Measurements from ENCODE around the gene TM4SF18.

TM4SF18 gene

GRCh38 chr3:149376718-149377407 lies 43.4 kb upstream of the TM4SF18 start (continued):
- TF ChIP-seq ZNF2 (tag by site-specific recombination; IDR thresholded peaks at IDR 0.05) (no peak), SETDB1 (IDR thresholded peaks at IDR 0.05; ENCODE audit: insufficient read length, low read length) (no peak), ZNF426 (tag by site-specific recombination; IDR thresholded peaks at IDR 0.05) (no peak), ZNF585B (tag by site-specific recombination; IDR thresholded peaks at IDR 0.05) (no peak), PBX3 (CRISPR knock-in tag; IDR thresholded peaks at IDR 0.05) (no peak), ZEB2 (tag by site-specific recombination; IDR thresholded peaks at IDR 0.05) (no peak), OSR2 (tag by site-specific recombination; IDR thresholded peaks at IDR 0.05) (no peak)
- TF ChIP-seq, protein P1, sequence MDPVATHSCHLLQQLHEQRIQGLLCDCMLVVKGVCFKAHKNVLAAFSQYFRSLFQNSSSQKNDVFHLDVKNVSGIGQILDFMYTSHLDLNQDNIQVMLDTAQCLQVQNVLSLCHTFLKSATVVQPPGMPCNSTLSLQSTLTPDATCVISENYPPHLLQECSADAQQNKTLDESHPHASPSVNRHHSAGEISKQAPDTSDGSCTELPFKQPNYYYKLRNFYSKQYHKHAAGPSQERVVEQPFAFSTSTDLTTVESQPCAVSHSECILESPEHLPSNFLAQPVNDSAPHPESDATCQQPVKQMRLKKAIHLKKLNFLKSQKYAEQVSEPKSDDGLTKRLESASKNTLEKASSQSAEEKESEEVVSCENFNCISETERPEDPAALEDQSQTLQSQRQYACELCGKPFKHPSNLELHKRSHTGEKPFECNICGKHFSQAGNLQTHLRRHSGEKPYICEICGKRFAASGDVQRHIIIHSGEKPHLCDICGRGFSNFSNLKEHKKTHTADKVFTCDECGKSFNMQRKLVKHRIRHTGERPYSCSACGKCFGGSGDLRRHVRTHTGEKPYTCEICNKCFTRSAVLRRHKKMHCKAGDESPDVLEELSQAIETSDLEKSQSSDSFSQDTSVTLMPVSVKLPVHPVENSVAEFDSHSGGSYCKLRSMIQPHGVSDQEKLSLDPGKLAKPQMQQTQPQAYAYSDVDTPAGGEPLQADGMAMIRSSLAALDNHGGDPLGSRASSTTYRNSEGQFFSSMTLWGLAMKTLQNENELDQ (tag by site-specific recombination; IDR thresholded peaks at IDR 0.05; ENCODE audit: low read depth): no peak
- TF ChIP-seq, protein P2, sequence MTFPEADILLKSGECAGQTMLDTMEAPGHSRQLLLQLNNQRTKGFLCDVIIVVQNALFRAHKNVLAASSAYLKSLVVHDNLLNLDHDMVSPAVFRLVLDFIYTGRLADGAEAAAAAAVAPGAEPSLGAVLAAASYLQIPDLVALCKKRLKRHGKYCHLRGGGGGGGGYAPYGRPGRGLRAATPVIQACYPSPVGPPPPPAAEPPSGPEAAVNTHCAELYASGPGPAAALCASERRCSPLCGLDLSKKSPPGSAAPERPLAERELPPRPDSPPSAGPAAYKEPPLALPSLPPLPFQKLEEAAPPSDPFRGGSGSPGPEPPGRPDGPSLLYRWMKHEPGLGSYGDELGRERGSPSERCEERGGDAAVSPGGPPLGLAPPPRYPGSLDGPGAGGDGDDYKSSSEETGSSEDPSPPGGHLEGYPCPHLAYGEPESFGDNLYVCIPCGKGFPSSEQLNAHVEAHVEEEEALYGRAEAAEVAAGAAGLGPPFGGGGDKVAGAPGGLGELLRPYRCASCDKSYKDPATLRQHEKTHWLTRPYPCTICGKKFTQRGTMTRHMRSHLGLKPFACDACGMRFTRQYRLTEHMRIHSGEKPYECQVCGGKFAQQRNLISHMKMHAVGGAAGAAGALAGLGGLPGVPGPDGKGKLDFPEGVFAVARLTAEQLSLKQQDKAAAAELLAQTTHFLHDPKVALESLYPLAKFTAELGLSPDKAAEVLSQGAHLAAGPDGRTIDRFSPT (tag by site-specific recombination; IDR thresholded peaks at IDR 0.05): no peak
- TF ChIP-seq, protein P3, sequence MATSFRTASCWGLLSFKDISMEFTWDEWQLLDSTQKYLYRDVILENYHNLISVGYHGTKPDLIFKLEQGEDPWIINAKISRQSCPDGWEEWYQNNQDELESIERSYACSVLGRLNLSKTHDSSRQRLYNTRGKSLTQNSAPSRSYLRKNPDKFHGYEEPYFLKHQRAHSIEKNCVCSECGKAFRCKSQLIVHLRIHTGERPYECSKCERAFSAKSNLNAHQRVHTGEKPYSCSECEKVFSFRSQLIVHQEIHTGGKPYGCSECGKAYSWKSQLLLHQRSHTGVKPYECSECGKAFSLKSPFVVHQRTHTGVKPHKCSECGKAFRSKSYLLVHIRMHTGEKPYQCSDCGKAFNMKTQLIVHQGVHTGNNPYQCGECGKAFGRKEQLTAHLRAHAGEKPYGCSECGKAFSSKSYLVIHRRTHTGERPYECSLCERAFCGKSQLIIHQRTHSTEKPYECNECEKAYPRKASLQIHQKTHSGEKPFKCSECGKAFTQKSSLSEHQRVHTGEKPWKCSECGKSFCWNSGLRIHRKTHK (tag by site-specific recombination; IDR thresholded peaks at IDR 0.05): no peak

DNA sequence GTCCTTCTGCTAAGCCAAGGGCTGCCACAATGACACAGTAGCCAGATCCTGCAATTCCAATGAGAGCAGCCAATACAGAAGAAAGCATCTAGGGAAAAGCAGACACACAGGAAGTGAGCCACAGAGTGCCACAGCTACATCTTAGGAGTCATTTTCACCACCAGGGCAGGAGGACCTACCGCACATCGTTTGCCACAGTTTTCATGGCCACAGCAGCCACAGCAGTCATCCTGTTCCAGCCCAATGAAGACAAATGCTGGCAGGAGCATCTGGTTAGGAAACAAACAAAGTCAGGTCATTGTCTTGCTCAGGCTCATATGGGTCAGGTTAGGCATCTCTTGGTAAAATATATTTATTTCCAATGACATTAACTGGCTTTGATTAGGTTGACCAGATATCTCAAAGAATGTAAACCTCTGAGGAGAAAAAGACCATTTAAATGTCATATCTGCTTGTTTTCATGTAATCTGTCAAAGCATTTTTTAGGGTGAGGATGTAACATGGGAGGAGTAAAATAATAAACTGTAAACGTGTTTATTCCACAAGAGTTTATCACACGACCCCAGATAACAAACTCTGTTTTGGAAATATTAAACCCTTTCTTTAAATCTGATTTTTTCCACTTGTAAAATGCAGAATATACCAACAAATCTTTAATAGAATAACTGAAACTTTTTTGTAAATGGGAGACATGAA lies 42.2 kb upstream of the TM4SF18 start:
- POLR2A ChIA-PET: no interaction called here
- no peak overlapping the region for H3K27ac ChIP-seq (ENCODE audit: extremely low read depth, low read depth, low read length)
- H3K9me3 ChIP-seq (ENCODE audit: control insufficient read depth, insufficient read depth, low read depth, low read length): no peaks in the 10 kb centered on the region
- H3K4me1 ChIP-seq (ENCODE audit: control insufficient read depth, insufficient read depth, low read length): no peaks in the 10 kb centered on the region
- TF ChIP-seq ZNF2 (tag by site-specific recombination; IDR thresholded peaks at IDR 0.05): no peak
- TF ChIP-seq ZBTB21 (tag by site-specific recombination; IDR thresholded peaks at IDR 0.05): no peak
- TF ChIP-seq, protein P4, sequence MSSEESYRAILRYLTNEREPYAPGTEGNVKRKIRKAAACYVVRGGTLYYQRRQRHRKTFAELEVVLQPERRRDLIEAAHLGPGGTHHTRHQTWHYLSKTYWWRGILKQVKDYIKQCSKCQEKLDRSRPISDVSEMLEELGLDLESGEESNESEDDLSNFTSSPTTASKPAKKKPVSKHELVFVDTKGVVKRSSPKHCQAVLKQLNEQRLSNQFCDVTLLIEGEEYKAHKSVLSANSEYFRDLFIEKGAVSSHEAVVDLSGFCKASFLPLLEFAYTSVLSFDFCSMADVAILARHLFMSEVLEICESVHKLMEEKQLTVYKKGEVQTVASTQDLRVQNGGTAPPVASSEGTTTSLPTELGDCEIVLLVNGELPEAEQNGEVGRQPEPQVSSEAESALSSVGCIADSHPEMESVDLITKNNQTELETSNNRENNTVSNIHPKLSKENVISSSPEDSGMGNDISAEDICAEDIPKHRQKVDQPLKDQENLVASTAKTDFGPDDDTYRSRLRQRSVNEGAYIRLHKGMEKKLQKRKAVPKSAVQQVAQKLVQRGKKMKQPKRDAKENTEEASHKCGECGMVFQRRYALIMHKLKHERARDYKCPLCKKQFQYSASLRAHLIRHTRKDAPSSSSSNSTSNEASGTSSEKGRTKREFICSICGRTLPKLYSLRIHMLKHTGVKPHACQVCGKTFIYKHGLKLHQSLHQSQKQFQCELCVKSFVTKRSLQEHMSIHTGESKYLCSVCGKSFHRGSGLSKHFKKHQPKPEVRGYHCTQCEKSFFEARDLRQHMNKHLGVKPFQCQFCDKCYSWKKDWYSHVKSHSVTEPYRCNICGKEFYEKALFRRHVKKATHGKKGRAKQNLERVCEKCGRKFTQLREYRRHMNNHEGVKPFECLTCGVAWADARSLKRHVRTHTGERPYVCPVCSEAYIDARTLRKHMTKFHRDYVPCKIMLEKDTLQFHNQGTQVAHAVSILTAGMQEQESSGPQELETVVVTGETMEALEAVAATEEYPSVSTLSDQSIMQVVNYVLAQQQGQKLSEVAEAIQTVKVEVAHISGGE (tag by site-specific recombination; conservative IDR thresholded peaks at IDR 0.05; ENCODE audit: low read depth): no peak
- TF ChIP-seq ZNF707 (tag by site-specific recombination; IDR thresholded peaks at IDR 0.05): no peak
- TF ChIP-seq ZNF621 (tag by site-specific recombination; IDR thresholded peaks at IDR 0.05): no peak
- no peak for TF ChIP-seq ZNF580 (tag by site-specific recombination; IDR thresholded peaks at IDR 0.05)
- TF ChIP-seq ZNF701 (tag by site-specific recombination; IDR thresholded peaks at IDR 0.05): no peak
- TF ChIP-seq ZNF248 (tag by site-specific recombination; IDR thresholded peaks at IDR 0.05): no peak
- TF ChIP-seq ZNF394 (tag by site-specific recombination; IDR thresholded peaks at IDR 0.05; ENCODE audit: borderline replicate concordance): no peak
- TF ChIP-seq HOXC10 (CRISPR knock-in tag; IDR thresholded peaks at IDR 0.05): no peak
- H3K36me3 ChIP-seq (ENCODE audit: control insufficient read depth in 2 of 2, insufficient read depth in 1 of 2, low read length in 2 of 2): no peaks in the 10 kb centered on the region
- no peak overlapping the region for H3K4me3 ChIP-seq (ENCODE audit: low read depth, low read length)
- CTCF ChIA-PET: no interaction called here

All from HEK293 (cell line).